Measurements from ENCODE around the gene NCF2.
"Not testable (repeated sequence)": the region's sequence is repeated elsewhere in the genome, so short reads cannot be mapped to it uniquely, and the experiment has no call there.

DNA sequence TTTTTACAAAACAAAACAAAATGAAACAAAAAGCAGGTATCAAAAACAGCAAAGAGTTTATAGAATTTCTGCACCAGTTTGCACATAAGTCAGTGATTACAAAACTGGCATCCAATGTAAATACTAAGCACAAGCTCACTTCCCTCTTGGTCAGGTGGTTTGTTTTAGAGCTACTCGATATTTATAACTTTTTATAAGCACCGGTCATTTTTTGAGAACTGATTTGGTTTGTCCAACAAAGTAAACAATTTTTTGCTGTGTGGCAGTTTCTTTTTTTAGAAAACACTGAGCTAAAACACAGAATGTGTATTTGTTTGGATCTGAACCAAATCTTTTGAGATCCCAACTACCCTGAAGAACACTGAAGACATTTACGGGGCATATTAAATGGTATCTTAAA is 36.0 kb upstream of the NCF2 start:
- TF ChIP-seq, protein P1, sequence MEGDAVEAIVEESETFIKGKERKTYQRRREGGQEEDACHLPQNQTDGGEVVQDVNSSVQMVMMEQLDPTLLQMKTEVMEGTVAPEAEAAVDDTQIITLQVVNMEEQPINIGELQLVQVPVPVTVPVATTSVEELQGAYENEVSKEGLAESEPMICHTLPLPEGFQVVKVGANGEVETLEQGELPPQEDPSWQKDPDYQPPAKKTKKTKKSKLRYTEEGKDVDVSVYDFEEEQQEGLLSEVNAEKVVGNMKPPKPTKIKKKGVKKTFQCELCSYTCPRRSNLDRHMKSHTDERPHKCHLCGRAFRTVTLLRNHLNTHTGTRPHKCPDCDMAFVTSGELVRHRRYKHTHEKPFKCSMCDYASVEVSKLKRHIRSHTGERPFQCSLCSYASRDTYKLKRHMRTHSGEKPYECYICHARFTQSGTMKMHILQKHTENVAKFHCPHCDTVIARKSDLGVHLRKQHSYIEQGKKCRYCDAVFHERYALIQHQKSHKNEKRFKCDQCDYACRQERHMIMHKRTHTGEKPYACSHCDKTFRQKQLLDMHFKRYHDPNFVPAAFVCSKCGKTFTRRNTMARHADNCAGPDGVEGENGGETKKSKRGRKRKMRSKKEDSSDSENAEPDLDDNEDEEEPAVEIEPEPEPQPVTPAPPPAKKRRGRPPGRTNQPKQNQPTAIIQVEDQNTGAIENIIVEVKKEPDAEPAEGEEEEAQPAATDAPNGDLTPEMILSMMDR (IDR thresholded peaks at IDR 0.05), result not testable (repeated sequence)
- TF ChIP-seq POLR2A (IDR thresholded peaks at IDR 0.05), result not testable (repeated sequence)
